Activated T-cell treated with anti-CD3 and anti-CD28 coated beads for 24 hours (primary cell): ENCODE measurements around the gene RASAL2.
"Not testable (repeated sequence)": the region's sequence is repeated elsewhere in the genome, so short reads cannot be mapped to it uniquely, and the experiment has no call there.

Source experiments
- DNase-seq: peaks from one replicate; pipeline ENCODE4 v3.0.0-alpha.2; 2020; ENCODE audit warnings: low read depth

RASAL2 gene

DNA sequence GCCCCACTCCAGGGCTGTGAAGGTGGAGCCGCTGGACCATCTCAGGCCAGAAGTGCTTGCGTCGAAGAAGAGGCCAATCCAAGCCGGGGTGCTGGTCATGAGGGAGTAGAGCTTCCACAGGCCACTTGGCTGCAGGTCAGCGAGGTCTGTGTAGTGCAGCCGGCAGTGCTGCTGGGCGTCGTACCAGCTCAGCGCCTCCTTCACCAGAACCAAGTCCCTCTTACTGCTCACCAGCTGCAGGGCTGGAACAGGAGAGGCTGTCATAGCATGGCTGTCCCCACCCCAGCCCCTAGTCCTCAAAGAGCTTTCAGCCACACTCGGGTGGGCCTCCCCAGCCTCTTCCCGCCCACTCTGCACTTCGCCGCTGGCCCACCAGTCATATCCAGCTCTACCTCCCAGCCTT, 400.7 kb downstream of the RASAL2 start:
- DNase-seq = no peak

DNA sequence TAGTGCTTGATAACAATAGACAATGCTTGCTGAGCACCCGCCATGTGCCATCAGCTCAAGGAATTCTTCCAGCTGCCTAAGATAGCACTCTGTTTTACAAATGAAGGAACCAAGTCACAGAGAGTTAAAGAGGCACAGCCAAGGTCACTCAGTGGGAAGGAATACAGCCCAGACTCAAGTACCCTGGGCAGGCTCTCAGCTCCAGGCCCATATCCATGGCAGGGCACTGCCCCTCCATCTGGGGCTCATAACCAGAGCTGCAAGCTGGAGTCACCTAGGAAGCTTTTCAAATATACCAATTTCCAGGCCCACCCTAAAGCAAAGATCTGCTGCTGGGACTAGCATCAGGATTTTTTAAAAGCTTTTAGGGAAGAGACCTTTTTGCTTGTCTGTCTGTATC, 401.3 kb downstream of the RASAL2 start:
- DNase-seq = no peak

GRCh38 chr1:178495741-178496409, 402.0 kb downstream of the RASAL2 start:
- no peak for DNase-seq

DNA sequence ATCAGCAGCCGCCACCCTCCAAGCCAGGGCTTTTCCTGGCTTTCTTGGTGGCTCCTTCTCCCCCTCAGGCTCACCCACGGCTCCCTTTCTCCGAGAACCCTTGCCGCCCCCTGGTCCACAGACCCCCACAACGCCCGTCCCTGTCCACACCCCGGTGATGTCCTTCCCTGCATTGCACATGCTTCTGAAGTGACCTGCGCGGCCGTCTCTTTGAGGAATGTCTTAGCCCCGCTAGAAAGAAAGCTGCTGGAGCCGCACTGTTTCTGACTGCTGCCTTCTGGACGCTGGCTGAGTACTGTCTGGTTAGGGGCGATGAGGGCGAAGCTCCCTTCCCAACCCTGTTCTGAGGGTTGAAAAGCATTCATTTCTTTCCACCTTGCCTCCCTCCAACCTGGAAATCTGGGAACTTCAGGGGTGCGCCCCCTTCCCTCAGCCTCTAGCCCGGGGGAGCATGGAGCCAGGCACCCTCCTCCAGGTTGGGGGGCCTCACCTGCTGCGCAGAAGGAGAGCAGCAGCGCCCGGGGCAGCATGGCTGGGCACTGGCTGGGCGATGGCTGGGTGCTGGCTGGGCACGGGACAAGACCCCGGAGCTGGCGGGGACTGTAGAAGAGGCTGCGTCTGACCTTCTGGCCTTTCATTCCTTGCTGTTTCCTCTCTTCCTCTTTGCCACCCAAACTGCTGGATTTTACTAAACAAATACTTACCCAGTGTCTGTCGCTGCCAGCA, 402.7 kb downstream of the RASAL2 start, which contains the start of gene CLEC20A:
TSS of gene CLEC20A (minus strand) at position 555 of the 726 bp plus-strand sequence. CDS start at position 530, 25 bp downstream.
- no peak for DNase-seq

GRCh38 chr1:178497903-178498478, 404.1 kb downstream of the RASAL2 start:
- DNase-seq = no peak

GRCh38 chr1:178498896-178499675, 405.2 kb downstream of the RASAL2 start:
- no peak for DNase-seq

DNA sequence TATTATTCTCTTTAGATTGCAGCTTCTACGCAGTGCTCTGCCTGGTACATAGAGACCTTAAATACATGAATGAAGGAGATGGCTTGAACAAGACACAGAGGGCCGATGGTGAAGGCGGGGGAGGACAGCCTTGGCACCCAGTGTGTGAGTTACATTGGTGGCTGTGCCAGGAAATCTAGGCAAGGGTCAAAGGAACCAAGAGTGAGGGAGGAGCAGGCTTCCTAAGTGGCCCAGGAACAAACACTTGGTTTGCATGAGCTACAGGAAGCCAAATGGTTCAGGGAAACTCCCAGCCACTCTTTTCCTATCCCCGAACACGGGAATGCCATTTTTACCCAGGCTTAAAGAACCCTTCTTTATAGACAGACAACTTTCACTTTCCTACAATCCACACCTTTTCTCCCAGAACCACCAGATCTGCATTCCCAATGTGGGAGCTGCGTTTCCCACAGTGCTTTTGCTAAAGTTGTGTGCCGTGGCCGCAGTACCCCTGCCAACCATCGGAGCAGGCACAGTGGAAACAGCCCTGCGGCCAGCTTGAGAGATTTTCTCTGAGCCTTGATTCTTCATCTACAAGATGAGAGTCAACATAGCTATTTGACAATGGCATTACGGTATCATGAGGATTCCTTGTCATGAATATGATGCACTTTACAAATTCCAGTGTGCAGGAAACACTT, 406.3 kb downstream of the RASAL2 start:
- no peak for DNase-seq

DNA sequence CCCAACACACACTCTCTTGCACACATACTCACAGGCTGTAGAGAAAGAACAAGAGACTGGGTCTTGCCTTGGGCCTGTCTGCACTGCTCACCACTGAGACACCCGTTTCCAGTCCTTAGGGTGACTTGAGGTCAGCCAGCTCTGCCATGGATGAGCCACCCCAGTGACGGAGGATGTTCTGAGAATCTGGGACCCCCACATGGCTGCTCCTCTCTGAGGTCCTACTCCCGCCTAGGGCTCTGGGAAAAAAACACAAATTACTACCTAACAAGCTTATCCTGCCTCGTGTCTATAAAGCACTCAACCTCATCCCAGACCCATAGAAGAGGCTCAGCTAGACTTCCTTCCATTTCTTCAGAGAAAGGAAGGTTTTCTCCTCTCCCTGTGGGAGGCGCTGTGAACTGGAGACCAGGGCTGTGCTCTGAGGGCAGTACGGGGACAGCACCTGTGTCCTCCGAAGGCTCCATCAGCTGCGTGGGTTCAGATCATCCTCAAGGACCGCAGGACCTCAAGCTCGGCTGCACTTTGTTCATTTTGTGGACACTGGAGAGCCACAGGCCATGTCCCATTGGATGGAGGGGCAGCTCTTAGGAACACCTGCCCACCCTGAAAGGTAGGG, 407.1 kb downstream of the RASAL2 start:
- DNase-seq = no peak

DNA sequence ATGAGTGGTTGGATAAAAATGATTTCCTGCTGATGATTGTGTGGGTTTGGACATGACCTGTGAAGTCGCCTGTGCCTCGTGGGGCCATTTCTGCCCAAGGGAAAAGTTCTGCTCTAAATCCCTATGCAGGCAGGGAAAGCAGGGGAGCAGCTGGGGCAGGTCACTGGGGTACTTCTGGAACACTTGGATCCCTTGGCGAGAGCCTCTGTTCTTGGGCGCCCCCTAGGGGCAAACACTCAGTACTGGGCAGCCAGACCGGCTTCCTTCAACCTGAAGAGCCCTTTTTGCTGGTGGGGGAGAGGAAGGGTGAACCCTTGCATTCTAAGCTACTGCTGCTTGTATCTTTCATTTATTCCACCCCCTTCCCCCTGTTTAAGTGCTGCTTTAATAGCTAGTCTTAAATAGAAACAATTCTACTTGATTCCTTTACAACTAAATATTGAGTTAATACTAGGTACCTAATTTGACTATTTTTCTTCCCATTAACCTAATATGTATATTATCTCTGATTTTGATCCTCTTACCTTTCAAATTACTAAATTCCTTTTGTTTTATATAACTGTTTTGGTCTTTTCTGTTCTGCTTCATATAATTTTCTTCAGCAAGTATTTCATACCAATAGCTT, 407.9 kb downstream of the RASAL2 start:
- peak; percentile 20 for DNase-seq

DNA sequence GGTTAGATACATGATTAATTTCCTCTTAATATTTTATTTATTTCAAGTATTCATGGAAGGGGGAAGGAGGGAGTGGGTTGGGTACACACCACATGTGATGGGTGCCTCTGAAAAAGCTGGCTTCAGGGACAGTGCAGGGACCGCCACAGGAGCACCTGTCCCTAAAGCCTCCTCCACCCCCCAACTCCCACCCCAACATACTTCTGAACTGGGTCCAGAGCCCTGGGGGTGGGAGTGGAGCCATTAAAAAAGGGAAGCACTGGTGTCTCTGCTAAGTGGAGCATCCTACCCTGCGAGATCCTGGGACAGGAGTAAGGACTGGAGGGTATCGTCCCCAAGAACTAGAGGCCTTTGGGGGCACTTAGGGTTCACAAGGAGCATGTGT, 408.4 kb downstream of the RASAL2 start:
- no peak for DNase-seq

- no peak for DNase-seq
These were observed 409.0 kb downstream of the RASAL2 start for GRCh38 chr1:178502856-178503255.

DNA sequence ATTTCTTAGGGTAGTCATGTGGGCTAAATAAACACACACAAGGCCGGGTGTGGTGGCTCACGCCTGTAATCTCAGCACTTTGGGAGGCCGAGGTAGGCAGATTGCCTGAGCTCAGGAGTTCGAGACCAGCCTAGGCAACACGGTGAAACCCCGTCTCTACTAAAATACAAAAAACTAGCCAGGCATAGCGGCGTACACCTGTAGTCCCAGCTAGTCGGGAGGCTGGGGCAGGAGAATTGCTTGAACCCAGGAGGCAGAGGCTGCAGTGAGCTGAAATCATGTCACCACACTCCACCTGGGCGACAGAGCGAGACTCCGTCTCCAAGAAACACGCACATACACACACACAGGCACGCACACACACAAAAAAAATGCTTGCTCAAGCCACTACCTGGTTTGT, 409.4 kb downstream of the RASAL2 start:
- not testable (repeated sequence) for DNase-seq

GRCh38 chr1:178503849-178504248, 409.9 kb downstream of the RASAL2 start:
- DNase-seq = no peak

DNA sequence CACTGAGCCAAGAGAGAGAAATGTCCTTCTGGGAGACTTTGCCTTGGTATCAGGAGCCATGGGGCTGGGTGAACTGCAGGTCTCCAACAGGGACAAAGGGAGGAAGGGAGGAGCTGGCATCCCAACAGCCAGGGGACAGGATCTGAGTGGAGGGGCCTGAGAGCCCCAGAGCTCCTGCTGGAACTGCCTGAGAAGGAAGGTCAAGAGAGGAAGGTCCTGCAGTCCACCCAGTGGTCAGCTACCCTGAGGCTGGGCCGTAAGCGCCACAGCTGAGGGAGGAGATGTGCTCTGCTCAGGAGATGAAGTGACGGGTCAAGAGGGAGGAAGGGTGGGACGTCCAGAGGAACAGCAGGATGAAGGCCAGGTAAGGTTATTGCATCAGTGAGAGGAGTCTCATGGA, 410.4 kb downstream of the RASAL2 start:
- no peak for DNase-seq

DNA sequence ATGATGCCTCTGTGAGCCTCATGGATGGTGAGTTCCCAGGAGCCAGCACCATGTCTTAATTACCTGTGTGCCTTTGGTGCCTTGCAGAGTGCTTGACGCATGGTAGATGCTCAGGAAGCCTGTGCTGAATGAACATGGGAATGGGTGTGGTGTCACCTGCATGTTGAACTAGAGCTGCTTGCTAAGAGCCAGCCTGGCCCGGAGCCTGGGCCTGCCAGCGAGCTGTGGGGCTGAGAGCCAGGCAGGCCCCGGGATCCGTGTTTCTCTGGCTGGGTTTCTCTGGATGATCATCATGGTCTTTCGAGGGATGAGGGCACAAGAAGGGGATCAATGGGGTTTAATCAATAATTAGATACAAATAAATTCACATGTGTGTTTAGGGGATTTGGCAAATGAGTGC, 412.3 kb downstream of the RASAL2 start:
- no peak for DNase-seq

- DNase-seq = no peak
These were observed 412.8 kb downstream of the RASAL2 start for GRCh38 chr1:178506669-178507068.

- no peak for DNase-seq
These were observed 415.6 kb downstream of the RASAL2 start for GRCh38 chr1:178509414-178510007.

- DNase-seq = no peak
These were observed 416.3 kb downstream of the RASAL2 start for GRCh38 chr1:178510155-178510554.

DNA sequence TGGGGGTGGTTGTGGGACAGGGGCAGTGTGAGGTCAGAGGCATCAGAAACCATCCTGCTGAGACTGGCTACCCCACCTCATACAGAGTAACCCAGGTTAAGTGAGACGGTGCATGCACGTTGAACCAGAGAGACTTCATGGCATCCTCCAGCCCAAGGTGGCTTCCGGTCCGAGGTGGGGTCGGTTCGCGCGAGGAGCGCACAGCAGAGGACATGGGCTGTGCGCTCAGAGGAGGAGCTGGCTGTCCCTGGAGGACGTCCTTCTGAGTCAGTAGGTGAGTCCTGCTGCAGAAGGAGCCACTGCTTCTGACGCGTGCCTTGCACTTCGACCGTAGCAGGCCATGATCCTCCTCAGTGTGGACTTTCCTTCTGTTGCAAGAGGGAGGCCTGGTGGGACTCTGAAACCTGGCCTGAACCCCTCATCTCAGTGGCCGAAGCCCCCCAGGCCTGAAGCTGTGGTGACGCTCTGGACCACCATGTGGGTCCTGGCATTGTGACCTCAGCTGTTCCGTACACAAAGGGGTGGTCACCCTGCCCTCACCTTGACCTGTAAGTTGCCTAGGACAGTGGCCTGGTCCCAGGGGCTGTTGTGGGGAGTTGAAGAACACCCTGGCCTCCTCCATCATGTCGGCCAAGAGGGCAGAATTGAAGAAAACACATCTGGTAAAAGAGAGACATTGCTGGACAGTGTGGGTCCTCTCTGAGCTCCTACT, 418.8 kb downstream of the RASAL2 start, which contains the start of gene TEX35:
TSS of gene TEX35 (plus strand) at position 544 of the 712 bp plus-strand sequence. CDS start at position 624, 80 bp downstream.
- no peak for DNase-seq
